Hippocampal formation (tissue), 2 donors: Measurements from ENCODE around the gene THRB.

Source experiments
- DNase-seq, 2 donors: peaks; one replicate each; lab custom pipeline; 2025; lab: John Stamatoyannopoulos, UW

The THRB gene

GRCh38 chr3:24375947-24376384 is 118.7 kb downstream of the THRB start:
- DNase-seq: no peak

GRCh38 chr3:24374801-24375200 is 119.8 kb downstream of the THRB start:
- no peak for DNase-seq

- DNase-seq: no peak
Observed at GRCh38 chr3:24373198-24373959, 121.3 kb downstream of the THRB start.

GRCh38 chr3:24372559-24373197 is 122.0 kb downstream of the THRB start:
- no peak for DNase-seq

GRCh38 chr3:24370352-24371090 is 124.1 kb downstream of the THRB start:
- no peak for DNase-seq

- no peak for DNase-seq
Observed at GRCh38 chr3:24368605-24369004, 126.0 kb downstream of the THRB start.

- no peak for DNase-seq
Observed at GRCh38 chr3:24367664-24368264, 126.9 kb downstream of the THRB start.

GRCh38 chr3:24367216-24367615 is 127.4 kb downstream of the THRB start:
- DNase-seq: no peak

- peak in 1 of 2 donors; percentile 25 for DNase-seq
Observed at GRCh38 chr3:24365168-24365567, 129.5 kb downstream of the THRB start.

- no peak for DNase-seq
Observed at GRCh38 chr3:24364359-24364758, 130.3 kb downstream of the THRB start.

- peak in 1 of 2 donors; percentile 35 for DNase-seq
Observed at GRCh38 chr3:24363242-24363641, 131.4 kb downstream of the THRB start.

- no peak for DNase-seq
Observed at GRCh38 chr3:24361623-24362022, 133.0 kb downstream of the THRB start.

GRCh38 chr3:24360957-24361356 is 133.7 kb downstream of the THRB start:
- DNase-seq: no peak

- DNase-seq: no peak
Observed at GRCh38 chr3:24359645-24360462, 134.8 kb downstream of the THRB start.

GRCh38 chr3:24359102-24359501 is 135.5 kb downstream of the THRB start:
- DNase-seq: no peak

- no peak for DNase-seq
Observed at GRCh38 chr3:24357635-24358034, 137.0 kb downstream of the THRB start.

GRCh38 chr3:24355806-24356205 is 138.8 kb downstream of the THRB start:
- DNase-seq: no peak

GRCh38 chr3:24354230-24354629 is 140.4 kb downstream of the THRB start:
- no peak for DNase-seq

GRCh38 chr3:24352893-24353553 is 141.6 kb downstream of the THRB start:
- DNase-seq: no peak

- DNase-seq: no peak
Observed at GRCh38 chr3:24351779-24352469, 142.7 kb downstream of the THRB start.
